ENCODE data around the gene SDHB. TPM values are rescaled to one million over a fixed set of nuclear protein-coding genes. Genes with fewer than 3 reads are reported as not detected.

SDHB gene
- total and polyA plus RNA-seq, 2 of the 13 experiments (the other 11 are each of a cell fraction or from before 2014, with no cell fraction given): 136 to 142 TPM

GRCh38 chr1:17011439-17012307, 42.2 kb downstream of the SDHB start, which contains the start of gene ATP13A2 (continued):
- 0 out of 2 replicates have a peak, but pooled peaks have one; percentile 32 for TF ChIP-seq HNF1B (CRISPR knock-in tag; IDR thresholded peaks at IDR 0.05)
- no peak for TF ChIP-seq RXRA (CRISPR knock-in tag; IDR thresholded peaks at IDR 0.05)
- no peak; the same call in 1 of the 2 replicates for TF ChIP-seq ZNF350 (CRISPR knock-in tag; IDR thresholded peaks at IDR 0.05; ENCODE audit: borderline replicate concordance, low read depth)
- no peak for TF ChIP-seq ZNF180 (CRISPR knock-in tag; IDR thresholded peaks at IDR 0.05; ENCODE audit: borderline replicate concordance, low read depth)
- no peak for TF ChIP-seq KLF12 (CRISPR knock-in tag; IDR thresholded peaks at IDR 0.05; ENCODE audit: borderline replicate concordance)
- TF ChIP-seq TMF1 (CRISPR knock-in tag; IDR thresholded peaks at IDR 0.05; ENCODE audit: low read depth): no peak
- no peak for TF ChIP-seq SIX4 (CRISPR knock-in tag; IDR thresholded peaks at IDR 0.05)
- TF ChIP-seq ZNF614 (CRISPR knock-in tag; IDR thresholded peaks at IDR 0.05; ENCODE audit: borderline replicate concordance): no peak
- no peak for TF ChIP-seq RNF219 (CRISPR knock-in tag; IDR thresholded peaks at IDR 0.05)
- TF ChIP-seq ZNF607 (CRISPR knock-in tag; IDR thresholded peaks at IDR 0.05; ENCODE audit: borderline replicate concordance): no peak
- no peak for TF ChIP-seq ZBED4 (CRISPR knock-in tag; IDR thresholded peaks at IDR 0.05; ENCODE audit: borderline replicate concordance)
- no peak for TF ChIP-seq ZNF546 (CRISPR knock-in tag; conservative IDR thresholded peaks at IDR 0.05)
- no peak for TF ChIP-seq BATF2 (CRISPR knock-in tag; IDR thresholded peaks at IDR 0.05)
- TF ChIP-seq ZNF740 (CRISPR knock-in tag; IDR thresholded peaks at IDR 0.05): no peak
- no peak for TF ChIP-seq MTA3 (CRISPR knock-in tag; IDR thresholded peaks at IDR 0.05)
- no peak for TF ChIP-seq SP1 (IDR thresholded peaks at IDR 0.05)
- peak; percentile 63 for TF ChIP-seq SP1 (CRISPR knock-in tag; IDR thresholded peaks at IDR 0.05)
- TF ChIP-seq KMT2B (CRISPR knock-in tag; IDR thresholded peaks at IDR 0.05): peak; percentile 27; the same call in 1 of the 2 replicates

All from HepG2 (cell line).